RPMI7951 (cell line): Measurements from ENCODE around the gene ZNF207. TPM values are rescaled to one million over a fixed set of nuclear protein-coding genes. Genes with fewer than 3 reads are reported as not detected.
"Not testable (repeated sequence)": the region's sequence is repeated elsewhere in the genome, so short reads cannot be mapped to it uniquely, and the experiment has no call there.

Experiments
- DNase-seq: peaks from one replicate; pipeline ENCODE4 v3.0.0-alpha.2; 2012; ENCODE audit warnings: low read depth
- total RNA-seq: library from RNA; depleted of rRNA; stranded (reverse); fragments of >200 nt; shearing (Covaris generic); gene quantifications from 2 replicates; pipeline ENCODE4 v1.2.3, GENCODE V29; 2014; rRNA removed

The ZNF207 gene
- total RNA-seq, 1 experiment from 2014 or later: 151 TPM

- DNase-seq: no peak
Observed at GRCh38 chr17:32386844-32387243, 36.9 kb downstream of the ZNF207 start.

DNA sequence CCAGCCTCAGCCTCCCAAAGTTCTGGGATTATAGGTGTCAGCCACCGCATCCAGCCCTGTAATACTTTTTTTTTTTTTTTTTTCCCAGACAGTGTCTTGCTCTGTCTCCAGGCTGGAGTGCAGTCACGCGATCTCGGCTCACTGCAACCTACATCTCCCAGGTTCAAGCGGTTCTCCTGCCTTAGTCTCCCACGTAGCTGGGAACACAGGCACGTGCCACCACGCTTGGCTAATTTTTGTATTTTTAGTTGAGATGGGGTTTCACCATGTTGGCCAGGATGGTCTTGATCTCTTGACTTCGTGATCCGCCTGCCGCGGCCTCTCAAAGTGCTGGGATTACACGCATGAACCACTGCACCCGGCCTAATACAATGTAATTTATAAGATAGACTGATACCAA, 38.2 kb downstream of the ZNF207 start:
- DNase-seq: not testable (repeated sequence)

- no peak for DNase-seq
Observed at GRCh38 chr17:32388613-32389459, 38.9 kb downstream of the ZNF207 start.

DNA sequence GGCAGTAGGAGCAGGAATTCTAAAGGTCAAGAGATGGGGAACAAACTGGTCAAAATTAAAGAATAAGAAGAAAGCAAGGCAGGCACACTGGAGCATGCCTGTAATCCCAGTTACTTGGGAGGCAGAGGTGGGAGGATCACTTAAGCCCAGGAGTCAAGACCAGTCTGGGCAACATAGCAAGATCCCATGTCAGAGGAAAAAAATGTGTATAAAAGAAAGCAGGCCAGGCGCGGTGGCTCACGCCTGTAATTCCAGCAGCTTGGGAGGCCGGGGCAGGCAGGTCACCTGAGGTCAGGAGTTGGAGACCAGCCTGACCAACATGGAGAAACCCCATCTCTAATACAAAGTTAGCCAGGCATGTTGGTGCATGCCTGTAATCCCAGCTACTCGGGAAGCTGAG, 43.9 kb downstream of the ZNF207 start:
- no peak for DNase-seq

DNA sequence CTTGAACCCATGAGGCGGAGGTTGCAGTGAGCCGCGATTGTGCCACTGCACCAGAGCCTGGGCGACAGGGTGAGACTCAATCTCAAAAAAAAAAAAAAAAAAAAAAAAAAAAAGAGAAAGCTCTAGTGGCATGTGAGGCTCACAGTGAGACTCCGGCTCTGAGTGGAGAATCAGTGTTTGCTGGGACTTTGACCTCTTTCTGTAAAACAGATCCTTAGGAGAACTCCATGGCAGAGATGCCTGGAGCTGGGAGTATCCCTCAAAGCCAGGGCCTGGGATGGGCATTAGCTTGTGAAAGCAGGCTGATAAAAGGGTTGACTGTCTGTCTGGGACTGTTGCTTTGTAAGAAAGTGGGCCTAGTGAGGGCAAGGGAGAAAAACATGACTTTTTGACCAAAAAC, 46.4 kb downstream of the ZNF207 start:
- no peak for DNase-seq

DNA sequence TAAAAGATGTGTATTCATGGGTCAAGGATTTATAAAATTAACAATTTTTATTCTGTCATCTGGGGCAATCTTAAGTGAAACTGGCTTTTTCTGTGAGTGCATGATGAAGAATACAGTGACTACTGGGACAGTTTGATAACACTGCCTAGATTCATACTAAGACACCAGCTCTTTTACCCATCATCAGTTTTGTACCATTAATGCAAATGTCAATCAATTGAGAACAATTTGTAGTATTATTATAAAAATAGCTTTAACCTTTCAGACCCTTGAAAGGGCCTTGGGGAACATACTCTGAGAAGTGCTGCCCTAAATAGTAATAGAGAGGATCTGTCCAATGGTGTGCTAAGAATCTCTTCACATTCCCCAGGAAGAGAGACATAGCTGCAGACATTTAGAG, 49.0 kb downstream of the ZNF207 start:
- DNase-seq: no peak

GRCh38 chr17:32410085-32410484, 60.1 kb downstream of the ZNF207 start:
- DNase-seq: not testable (repeated sequence)

GRCh38 chr17:32426894-32427293, 76.9 kb downstream of the ZNF207 start:
- DNase-seq: no peak

- no peak for DNase-seq
Observed at GRCh38 chr17:32429598-32429997, 79.6 kb downstream of the ZNF207 start.

Other genes with a start within 250 kb of the ZNF207 start
- 34.5 and 43.4 TPM in 2 replicates for gene RHOT1, start 207.7 kb upstream of the ZNF207 start, total RNA-seq
- gene RHBDL3, start 84.3 kb upstream of the ZNF207 start, total RNA-seq: 0.24 and 0.29 TPM in 2 replicates
- gene C17orf75, start 8.0 kb upstream of the ZNF207 start, total RNA-seq: 12.5 and 18.4 TPM in 2 replicates
- 73.9 and 77.9 TPM in 2 replicates for gene PSMD11, start 94.4 kb downstream of the ZNF207 start, total RNA-seq
- 2.9 and 3.4 TPM in 2 replicates for gene CDK5R1, start 136.8 kb downstream of the ZNF207 start, total RNA-seq